Lower leg skin (tissue), 4 donors: Measurements from ENCODE around the gene ZNF43. TPM values are rescaled to one million over a fixed set of nuclear protein-coding genes. Genes with fewer than 3 reads are reported as not detected.
"Not testable (repeated sequence)": the region's sequence is repeated elsewhere in the genome, so short reads cannot be mapped to it uniquely, and the experiment has no call there.

Source experiments
- DNase-seq, 2 donors: peaks; one replicate each; pipeline ENCODE4 v3.0.0-alpha.2; 2019; ENCODE audit warnings: low spot score in 2 of 2
- H3K4me3 ChIP-seq: fragments of 200-600 bp; sonication (generic); 2 replicates; pipeline ENCODE4 v1.5.1; 2017; ENCODE audit warnings: mild to moderate bottlenecking, low read depth; ENCODE audit not compliant: poor library complexity, severe bottlenecking
- POLR2A ChIP-seq, 2 donors: fragments of 450-650 bp; IDR thresholded peaks; one replicate each; pipeline ENCODE4 v1.6.1; 2016 to 2017; ENCODE audit warnings: antibody characterized with exemption in 2 of 2, mild to moderate bottlenecking in 1 of 2, moderate library complexity in 1 of 2
- WGBS, 2 donors: methylation state at CpG; one replicate each; pipeline ENCODE4 v1.1.5; 2018; 5-methylcytosine and 5-hydroxymethylcytosine counted together
- intact Hi-C: fragments of 100-400 bp; cut with DNase I; formaldehyde crosslinking; loops from one replicate; pipeline ENCODE4 v1.15.0; 2023; ENCODE audit warnings: low total_unique reads
- total RNA-seq, 4 donors: library from RNA; depleted of rRNA; stranded (reverse); fragments of >200 nt; gene quantifications; one replicate each; pipeline ENCODE4 v1.1.0, GENCODE V29; 2016
- TF ChIP-seq, protein P1 (sequence below), 3 donors: fragments of 450-650 bp; IDR thresholded peaks; one replicate each; pipeline ENCODE4 v1.5.1; 2016; ENCODE audit warnings: antibody characterized with exemption in 3 of 3, mild to moderate bottlenecking in 3 of 3, moderate library complexity in 2 of 3

The ZNF43 gene
- total RNA-seq, 4 donors from 2014 or later = 4.2 to 11.1 (median 8.8) TPM

DNA sequence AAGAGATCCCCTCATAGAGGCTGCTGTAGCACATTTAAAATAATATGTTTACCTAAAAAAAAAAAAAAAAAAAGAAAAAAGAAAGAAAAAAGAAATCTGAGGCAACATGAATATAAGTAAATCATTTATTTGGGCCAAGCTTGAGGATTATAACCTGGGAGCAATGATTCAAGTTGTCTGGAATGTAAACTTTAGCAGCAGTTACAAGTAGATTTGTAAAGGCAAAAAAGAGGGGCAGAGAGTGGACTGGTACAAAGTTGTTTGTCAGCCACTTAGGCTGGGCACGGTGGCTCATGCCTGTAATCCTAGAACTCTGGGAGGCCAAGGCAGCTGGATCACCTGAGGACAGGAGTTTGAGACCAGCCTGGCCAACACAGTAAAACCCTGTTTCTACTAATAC, 11.3 kb downstream of the ZNF43 start:
- intact Hi-C loops = no loop called here
- DNase-seq = no peak
- WGBS, 2 donors = 94% methylated on average over 1 of the region's 1 CpG
- no peak overlapping the region for H3K4me3 ChIP-seq
- no peak for TF ChIP-seq POLR2A (IDR thresholded peaks at IDR 0.05)
- TF ChIP-seq, protein P1, sequence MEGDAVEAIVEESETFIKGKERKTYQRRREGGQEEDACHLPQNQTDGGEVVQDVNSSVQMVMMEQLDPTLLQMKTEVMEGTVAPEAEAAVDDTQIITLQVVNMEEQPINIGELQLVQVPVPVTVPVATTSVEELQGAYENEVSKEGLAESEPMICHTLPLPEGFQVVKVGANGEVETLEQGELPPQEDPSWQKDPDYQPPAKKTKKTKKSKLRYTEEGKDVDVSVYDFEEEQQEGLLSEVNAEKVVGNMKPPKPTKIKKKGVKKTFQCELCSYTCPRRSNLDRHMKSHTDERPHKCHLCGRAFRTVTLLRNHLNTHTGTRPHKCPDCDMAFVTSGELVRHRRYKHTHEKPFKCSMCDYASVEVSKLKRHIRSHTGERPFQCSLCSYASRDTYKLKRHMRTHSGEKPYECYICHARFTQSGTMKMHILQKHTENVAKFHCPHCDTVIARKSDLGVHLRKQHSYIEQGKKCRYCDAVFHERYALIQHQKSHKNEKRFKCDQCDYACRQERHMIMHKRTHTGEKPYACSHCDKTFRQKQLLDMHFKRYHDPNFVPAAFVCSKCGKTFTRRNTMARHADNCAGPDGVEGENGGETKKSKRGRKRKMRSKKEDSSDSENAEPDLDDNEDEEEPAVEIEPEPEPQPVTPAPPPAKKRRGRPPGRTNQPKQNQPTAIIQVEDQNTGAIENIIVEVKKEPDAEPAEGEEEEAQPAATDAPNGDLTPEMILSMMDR (IDR thresholded peaks at IDR 0.05) = no peak

DNA sequence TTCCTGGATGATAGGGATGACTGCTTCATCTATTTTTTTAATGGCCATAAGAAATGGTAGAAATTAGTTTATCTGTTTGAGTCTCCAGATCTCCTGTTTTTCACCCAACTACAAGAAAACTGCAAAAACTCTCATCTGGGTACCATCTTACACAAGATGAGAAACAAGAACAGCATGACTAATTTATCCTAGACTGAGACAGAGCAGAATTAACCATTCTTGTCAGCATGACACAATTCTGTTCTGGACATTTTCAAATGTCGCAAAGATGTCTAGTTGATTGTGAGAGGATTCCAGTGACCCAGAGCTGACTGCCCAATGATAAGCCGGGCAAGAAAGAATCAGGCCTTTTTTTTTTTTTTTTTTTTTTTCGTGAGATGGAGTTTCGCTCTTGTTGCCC, 12.8 kb downstream of the ZNF43 start:
- H3K4me3 ChIP-seq = no peak overlapping the region
- TF ChIP-seq, protein P1 (IDR thresholded peaks at IDR 0.05) = no peak
- no peak for TF ChIP-seq POLR2A (IDR thresholded peaks at IDR 0.05)
- DNase-seq = no peak
- intact Hi-C loops = no loop called here
- WGBS, 2 donors = 93 to 94% methylated on average over 4 of the region's 4 CpGs

DNA sequence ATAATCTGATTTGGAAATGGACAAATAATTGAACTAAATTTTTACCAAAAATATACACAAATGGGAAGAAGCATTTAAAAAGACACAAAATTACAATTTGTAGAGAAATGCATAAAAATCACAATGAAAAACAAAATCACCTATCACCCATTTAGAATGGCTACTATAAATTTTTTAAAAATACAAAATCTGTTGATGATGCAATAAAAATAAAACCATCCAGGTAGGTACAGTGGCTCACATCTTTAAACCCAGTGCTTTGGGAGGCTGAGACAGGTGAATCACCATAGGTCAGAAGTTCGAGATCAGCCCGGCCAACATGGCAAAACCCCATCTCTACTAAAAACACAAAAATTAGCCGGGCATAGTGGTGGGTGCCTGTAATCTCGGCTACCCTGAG, 23.5 kb downstream of the ZNF43 start:
- TF ChIP-seq POLR2A (IDR thresholded peaks at IDR 0.05) = no peak
- TF ChIP-seq, protein P1 (IDR thresholded peaks at IDR 0.05) = no peak
- no peak overlapping the region for H3K4me3 ChIP-seq
- no peak for DNase-seq
- intact Hi-C loops = no loop called here
- 95 to 98% methylated on average over 4 of the region's 4 CpGs for WGBS, 2 donors

DNA sequence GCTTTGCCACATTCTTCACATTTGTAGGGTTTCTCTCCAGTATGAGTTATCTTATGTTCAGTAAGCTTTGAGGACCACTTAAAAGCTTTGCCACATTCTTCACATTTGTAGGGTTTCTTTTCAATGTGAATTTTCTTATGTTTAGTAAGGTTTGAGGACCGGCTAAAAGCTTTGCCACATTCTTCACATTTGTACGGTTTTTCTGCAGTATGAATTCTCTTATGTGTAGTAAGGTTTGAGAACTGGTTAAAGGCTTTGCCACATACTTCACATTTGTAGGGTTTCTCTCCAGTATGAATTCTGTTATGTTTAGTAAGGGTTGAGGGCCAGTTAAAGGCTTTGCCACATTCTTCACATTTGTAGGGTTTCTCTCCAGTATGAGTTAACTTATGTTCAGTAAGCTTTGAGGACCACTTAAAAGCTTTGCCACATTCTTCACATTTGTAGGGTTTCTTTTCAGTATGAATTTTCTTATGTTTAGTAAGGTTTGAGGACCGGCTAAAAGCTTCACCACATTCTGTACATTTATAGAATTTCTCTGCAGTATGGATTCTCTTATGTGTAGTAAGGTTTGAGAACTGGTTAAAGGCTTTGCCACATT, 27.5 kb downstream of the ZNF43 start:
- DNase-seq, intact Hi-C loops, H3K4me3 ChIP-seq: not testable (repeated sequence)
- WGBS, 2 donors = 91 to 95% methylated on average over 3 of the region's 3 CpGs

DNA sequence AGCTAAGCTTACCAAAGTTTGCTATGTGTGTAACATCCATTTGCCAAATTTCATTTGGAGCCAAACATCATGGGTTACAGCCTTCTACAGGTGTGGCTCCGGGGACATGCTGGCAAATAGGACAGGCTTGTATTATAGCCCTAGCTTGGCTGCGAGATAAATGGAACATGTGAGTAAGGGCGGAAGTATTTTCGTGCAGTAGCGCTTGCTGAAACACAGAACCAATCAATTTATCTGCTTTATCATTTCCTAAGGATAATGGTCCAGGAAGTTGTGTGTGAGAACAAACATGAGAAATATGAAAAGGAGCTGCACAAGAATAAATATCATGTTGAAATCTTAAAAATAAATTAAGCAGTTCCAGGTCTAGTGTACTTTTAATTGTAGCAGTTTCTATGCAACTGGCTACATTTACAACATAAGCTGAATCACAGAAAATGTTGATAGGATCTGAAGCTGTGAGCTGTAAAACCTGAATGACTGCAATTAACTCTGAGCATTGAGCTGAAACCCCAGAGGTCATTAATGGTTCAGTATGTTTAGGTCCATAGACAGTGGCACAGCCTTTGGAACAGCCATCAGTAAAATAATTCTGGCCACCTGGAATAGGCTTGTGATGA, 46.4 kb downstream of the ZNF43 start:
- no peak overlapping the region for H3K4me3 ChIP-seq
- 70 to 80% methylated on average over 5 of the region's 5 CpGs for WGBS, 2 donors
- TF ChIP-seq POLR2A (IDR thresholded peaks at IDR 0.05) = no peak
- TF ChIP-seq, protein P1 (IDR thresholded peaks at IDR 0.05) = no peak
- intact Hi-C loops = no loop called here
- DNase-seq = no peak

DNA sequence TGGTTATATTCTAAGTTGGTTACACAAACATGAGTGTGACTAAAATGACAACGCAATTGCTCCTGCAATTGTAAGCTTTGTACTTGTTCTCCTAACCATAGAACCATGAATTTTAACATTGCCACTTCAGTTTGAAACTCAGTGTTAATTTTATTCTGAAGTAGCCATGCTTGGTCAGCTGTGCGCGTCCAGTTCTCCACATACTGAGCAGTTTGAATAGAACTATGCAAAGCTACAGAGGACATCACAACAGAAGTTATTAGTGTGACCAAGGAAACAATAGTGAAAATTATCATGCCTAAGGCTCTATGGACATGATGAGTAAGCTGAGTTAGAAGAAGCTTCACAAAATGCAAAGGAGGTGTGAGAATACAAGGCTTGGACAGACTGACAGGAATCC, 49.0 kb downstream of the ZNF43 start:
- intact Hi-C loops = no loop called here
- WGBS, 2 donors = 91 to 92% methylated on average over 3 of the region's 3 CpGs
- DNase-seq = no peak
- TF ChIP-seq, protein P1 (IDR thresholded peaks at IDR 0.05) = no peak
- TF ChIP-seq POLR2A (IDR thresholded peaks at IDR 0.05) = no peak
- no peak overlapping the region for H3K4me3 ChIP-seq

DNA sequence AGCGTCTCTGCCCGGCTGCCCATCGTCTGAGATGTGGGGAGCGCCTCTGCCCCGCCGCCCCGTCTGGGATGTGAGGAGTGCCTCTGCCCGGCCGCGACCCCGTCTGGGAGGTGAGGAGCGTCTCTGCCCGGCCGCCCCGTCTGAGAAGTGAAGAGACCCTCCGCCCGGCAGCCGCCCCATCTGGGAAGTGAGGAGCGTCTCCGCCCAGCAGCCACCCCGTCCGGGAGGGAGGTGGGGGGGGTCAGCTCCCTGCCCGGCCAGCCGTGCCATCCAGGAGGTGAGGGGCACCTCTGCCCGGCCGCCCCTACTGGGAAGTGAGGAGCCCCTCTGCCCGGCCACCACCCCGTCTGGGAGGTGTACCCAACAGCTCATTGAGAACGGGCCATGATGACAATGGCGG, 60.2 kb downstream of the ZNF43 start:
- H3K4me3 ChIP-seq, DNase-seq, intact Hi-C loops: not testable (repeated sequence)
- 95 to 96% methylated on average over 16 to 28 of the region's 30 CpGs for WGBS, 2 donors
